ENCODE data around the gene KCNJ6.
"Not testable (repeated sequence)": the region's sequence is repeated elsewhere in the genome, so short reads cannot be mapped to it uniquely, and the experiment has no call there.

Gene KCNJ6

DNA sequence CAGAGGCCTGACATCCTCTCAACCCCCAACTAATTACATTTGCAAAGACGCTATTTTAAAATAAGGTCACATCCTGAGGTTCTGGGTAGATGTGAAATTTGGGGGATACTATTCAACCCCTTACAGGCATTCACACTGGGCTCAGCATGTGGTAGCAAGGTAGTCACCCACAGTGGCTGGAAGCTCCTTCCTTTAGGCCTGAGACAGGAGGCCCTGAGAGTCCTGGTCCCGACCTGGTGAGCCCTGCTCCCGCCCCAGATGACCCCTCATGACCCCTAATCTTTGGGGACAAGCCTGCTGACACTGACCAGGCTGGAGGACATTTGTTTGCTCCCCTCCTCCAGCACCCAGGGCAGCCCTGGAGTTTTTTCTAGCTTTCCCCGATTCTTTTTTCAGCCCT is 323.8 kb downstream of the KCNJ6 start:
- no peak for DNase-seq

- not testable (repeated sequence) for DNase-seq
Observed at GRCh38 chr21:37591994-37592393, 324.3 kb downstream of the KCNJ6 start.

- DNase-seq, result not testable (repeated sequence)
Observed at GRCh38 chr21:37590836-37591235, 325.4 kb downstream of the KCNJ6 start.

- DNase-seq, result not testable (repeated sequence)
Observed at GRCh38 chr21:37588644-37589043, 327.6 kb downstream of the KCNJ6 start.

- no peak for DNase-seq
Observed at GRCh38 chr21:37587635-37588177, 328.6 kb downstream of the KCNJ6 start.

GRCh38 chr21:37587203-37587602 is 329.1 kb downstream of the KCNJ6 start:
- DNase-seq, result no peak

- DNase-seq, result peak; percentile 35
Observed at GRCh38 chr21:37582590-37582989, 333.7 kb downstream of the KCNJ6 start.

DNA sequence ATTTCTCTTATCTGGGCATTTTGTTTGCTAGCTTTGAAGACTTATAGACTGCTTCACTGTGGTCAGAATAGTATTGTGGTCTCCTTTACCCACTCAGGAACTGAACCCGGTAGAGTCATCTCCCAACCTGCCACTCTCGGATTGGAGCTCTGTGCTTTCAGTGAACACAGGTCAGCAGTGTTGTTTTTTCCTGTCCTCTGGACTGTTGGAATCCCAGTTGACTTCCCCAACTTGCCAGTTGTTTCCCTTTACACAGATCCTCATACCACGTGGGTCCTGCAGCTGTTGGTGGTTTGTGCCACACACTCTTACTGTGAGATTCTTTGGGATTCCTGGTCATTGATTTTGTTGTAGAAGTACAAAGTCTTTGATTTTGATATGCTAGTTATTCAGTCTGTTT is 335.6 kb downstream of the KCNJ6 start:
- DNase-seq, result no peak

DNA sequence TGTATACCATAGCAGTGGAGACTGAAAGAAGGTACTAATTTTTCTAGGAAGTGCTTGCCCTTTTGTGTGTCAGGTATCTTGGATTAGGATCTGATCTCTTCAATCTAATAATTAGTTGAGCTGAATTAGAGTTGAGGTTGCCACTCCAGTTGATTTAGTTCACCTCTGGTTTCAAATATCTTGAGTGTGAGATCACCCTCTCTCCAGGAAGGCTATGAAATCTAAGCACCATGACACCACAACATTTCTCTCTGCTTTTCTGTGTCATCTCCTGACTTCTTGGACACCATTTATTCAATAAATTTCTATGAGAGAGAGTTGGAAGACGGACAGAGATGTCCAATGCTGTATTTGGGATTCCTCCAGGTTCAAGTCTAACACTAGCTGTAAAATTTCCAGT is 336.9 kb downstream of the KCNJ6 start:
- DNase-seq, result no peak

DNA sequence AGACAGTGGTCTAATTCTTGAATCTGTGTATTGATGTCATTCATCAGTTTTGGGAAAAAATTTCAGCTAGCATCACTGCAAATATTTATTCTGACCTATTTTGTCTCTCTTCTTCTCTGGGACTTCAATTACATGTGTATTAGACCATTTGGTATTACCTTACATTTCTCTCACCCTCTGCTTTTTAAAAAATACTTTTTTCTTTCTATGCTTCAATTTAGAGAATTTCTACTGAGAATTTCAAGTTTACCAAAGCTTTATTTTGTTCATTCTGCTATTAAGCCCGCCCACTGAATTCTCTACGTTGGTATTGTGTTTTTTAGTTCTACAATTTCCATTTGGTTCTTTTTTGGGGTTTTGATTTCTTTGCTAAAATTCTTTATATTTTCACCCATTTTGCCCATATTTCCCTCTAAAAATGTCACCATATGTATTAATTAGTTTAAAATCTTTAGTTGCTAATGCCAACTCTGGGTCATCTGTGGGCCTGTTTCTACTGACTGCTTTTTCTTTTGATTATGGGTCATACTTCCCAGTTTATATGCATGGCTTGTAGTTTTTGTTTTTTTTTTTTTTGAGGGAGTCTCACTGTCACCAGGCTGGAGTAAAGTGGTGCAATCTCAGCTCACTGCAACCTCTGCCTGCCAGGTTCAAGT is 337.7 kb downstream of the KCNJ6 start:
- DNase-seq, result no peak

- not testable (repeated sequence) for DNase-seq
Observed at GRCh38 chr21:37576929-37577328, 339.3 kb downstream of the KCNJ6 start.

DNA sequence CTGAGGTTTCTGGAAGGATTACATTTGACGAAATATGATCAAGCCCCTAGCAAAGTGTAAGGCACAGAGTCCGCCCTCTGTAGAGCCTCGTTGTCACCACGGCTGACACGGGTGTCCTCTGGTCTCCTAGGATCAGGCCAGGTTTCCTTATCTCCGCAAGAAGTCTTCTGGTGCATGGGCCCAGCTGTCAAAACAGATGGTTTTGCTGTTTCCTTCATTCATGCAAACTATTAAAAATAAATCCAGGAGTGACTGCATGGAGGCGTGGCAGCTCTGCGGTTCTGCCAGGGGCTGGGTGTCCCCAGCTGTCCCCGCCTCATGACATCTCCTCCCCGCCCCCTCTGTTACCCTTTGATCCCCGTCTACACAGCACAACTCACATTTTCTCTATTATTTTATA is 340.7 kb downstream of the KCNJ6 start:
- no peak for DNase-seq

DNA sequence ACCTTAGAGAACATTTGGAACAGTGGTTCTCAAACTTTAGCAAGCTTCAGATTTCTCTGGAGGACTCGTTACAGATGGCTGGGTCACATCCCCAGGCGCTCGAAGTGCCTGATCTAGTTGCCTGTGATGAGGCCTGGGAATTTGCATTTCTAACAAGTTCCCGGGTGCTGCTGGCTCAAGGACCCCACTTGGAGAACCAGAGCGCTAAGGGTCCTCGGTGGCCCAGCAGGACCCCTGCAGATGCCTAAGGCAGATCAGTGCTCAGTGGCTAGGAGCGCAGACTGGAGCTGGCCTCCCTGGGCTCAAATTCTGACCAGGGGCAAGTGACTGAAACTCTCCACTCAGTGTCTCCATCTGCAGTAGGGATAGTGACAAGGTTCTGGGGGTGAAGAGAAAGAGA is 341.5 kb downstream of the KCNJ6 start:
- no peak for DNase-seq

DNA sequence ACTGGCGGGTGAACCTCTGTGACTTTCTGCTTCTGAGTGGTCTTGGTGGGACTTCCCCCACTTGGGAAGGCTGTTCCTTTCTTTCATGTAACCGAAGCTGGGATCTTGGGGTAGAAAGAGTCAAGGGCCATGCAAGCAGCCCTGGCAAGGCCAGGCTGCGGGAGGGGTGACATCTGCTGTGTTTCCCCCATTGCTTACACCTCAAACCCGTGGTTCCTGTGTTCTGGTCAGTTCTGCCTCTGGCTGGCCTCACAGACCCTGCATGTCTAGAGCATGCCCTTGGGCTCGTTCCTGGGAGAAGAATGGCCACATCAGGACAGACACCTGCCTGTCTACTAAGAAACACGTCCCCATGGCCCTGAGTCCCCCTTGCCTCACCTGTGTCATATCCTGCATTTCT is 341.9 kb downstream of the KCNJ6 start:
- no peak for DNase-seq

- DNase-seq, result no peak
Observed at GRCh38 chr21:37571442-37571841, 344.8 kb downstream of the KCNJ6 start.

GRCh38 chr21:37568916-37569315 is 347.3 kb downstream of the KCNJ6 start:
- no peak for DNase-seq

- no peak for DNase-seq
Observed at GRCh38 chr21:37568415-37568814, 347.8 kb downstream of the KCNJ6 start.

GRCh38 chr21:37566790-37567615 is 349.3 kb downstream of the KCNJ6 start:
- DNase-seq, result peak; percentile 42

GRCh38 chr21:37565530-37566223 is 350.6 kb downstream of the KCNJ6 start:
- DNase-seq, result no peak

- no peak for DNase-seq
Observed at GRCh38 chr21:37564924-37565529, 351.2 kb downstream of the KCNJ6 start.

GRCh38 chr21:37564341-37564923 is 351.8 kb downstream of the KCNJ6 start:
- peak; percentile 99 for DNase-seq

- DNase-seq, result peak; percentile 75
Observed at GRCh38 chr21:37563641-37564340, 352.5 kb downstream of the KCNJ6 start.

All from kidney glomerular epithelial cell (primary cell).